ENCODE results near the gene IPMK.

The IPMK gene

GRCh38 chr10:58178811-58179210 lies 88.9 kb downstream of the IPMK start:
- no peak overlapping the region for H3K27ac ChIP-seq
- TF ChIP-seq, protein P1, sequence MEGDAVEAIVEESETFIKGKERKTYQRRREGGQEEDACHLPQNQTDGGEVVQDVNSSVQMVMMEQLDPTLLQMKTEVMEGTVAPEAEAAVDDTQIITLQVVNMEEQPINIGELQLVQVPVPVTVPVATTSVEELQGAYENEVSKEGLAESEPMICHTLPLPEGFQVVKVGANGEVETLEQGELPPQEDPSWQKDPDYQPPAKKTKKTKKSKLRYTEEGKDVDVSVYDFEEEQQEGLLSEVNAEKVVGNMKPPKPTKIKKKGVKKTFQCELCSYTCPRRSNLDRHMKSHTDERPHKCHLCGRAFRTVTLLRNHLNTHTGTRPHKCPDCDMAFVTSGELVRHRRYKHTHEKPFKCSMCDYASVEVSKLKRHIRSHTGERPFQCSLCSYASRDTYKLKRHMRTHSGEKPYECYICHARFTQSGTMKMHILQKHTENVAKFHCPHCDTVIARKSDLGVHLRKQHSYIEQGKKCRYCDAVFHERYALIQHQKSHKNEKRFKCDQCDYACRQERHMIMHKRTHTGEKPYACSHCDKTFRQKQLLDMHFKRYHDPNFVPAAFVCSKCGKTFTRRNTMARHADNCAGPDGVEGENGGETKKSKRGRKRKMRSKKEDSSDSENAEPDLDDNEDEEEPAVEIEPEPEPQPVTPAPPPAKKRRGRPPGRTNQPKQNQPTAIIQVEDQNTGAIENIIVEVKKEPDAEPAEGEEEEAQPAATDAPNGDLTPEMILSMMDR (IDR thresholded peaks at IDR 0.05): no peak
- TF ChIP-seq ZFX (IDR thresholded peaks at IDR 0.05; ENCODE audit: borderline replicate concordance): no peak

DNA sequence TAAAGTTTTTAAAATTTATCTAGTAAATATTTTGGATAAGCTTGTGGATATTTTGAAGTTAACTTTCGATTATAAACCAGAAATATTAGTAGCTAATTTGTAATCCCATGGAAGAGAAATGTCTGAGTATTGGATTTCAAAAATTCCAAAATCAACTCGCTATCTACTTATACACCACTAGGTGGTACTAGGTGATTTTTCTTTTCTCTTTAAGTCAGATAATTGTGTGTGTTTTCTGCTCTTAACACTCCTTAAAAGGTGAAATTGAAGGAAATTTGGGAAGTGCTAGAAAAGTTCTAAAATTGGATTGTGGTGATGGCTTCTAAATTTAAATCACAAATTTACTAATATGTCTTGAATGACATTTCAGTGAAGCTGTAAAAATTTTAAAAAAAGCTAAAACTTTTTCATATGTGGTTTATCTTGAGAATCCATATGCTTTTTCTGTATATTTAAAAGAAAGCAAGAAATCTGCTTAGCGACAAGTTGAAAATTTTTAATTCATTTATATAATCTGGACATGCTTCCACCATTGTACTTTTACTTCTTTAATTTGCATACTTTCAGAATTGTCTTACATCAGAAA lies 90.2 kb downstream of the IPMK start:
- H3K27ac ChIP-seq: no peak overlapping the region
- TF ChIP-seq, protein P1 (IDR thresholded peaks at IDR 0.05): peak; percentile 80
- no peak for TF ChIP-seq ZFX (IDR thresholded peaks at IDR 0.05; ENCODE audit: borderline replicate concordance)

DNA sequence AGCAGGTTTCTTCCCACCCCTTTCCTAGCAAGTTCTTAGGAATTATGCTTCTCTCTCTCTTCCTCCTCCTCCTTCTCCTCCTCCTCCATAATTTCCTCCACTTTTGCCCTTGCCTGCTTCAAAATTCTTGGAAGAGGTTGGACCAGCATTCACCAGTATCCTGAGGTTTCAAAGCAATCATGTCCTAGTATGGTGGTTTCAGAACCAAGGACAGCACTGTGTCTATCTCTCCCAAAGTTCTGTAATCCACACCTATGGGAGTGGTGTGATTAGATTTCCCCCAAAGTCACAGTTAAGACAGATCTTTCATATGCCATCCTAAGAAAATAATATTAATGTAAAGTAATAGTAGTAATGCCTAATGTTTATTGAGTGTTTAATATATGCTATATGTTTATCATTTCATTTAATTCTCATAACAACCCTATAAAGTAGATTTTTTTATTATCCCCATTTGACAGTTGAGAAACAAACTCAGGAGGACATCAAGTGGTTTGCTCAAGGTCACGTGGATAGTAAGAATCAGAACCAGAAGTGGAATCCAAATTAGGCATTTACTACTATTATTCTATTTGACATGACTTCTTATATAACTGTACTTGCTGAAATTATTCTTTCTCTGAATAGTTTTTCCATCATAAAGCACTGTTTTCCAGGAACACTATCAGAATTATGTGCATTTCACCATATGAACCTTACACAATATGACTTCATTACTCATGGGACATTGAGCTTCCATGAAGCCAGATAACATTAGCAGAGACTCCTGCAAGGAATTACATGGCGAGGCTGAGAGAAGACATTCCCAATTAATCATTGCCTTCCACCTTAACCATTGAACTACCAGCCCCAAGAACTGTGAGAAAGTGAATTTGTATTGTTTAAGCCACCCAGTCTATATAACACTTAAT lies 91.4 kb downstream of the IPMK start:
- TF ChIP-seq, protein P1 (IDR thresholded peaks at IDR 0.05): no peak
- TF ChIP-seq ZFX (IDR thresholded peaks at IDR 0.05; ENCODE audit: borderline replicate concordance): no peak
- H3K27ac ChIP-seq: no peak overlapping the region

DNA sequence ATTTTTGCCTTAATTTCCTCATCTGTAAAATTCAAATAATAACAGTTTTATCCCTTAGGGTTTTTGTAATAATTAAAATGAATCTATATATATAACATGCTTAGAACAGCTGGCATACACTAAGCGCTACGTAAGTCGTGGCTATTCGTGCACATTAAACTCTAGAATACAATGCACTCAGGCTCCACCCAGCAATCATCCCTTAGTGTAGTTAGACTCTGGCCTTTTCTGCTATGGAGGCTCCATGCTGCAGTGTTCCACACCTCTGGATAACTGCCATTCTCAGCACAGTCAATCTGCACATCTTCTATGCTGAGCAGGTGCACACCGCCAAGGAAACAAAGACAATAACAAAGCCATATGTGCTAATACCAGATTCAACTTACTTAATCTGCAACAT lies 92.9 kb downstream of the IPMK start:
- TF ChIP-seq ZFX (IDR thresholded peaks at IDR 0.05; ENCODE audit: borderline replicate concordance): no peak
- TF ChIP-seq, protein P1 (IDR thresholded peaks at IDR 0.05): no peak
- no peak overlapping the region for H3K27ac ChIP-seq

- TF ChIP-seq, protein P1 (IDR thresholded peaks at IDR 0.05): no peak
- no peak for TF ChIP-seq ZFX (IDR thresholded peaks at IDR 0.05; ENCODE audit: borderline replicate concordance)
These were observed 94.3 kb downstream of the IPMK start for GRCh38 chr10:58173391-58173790.

DNA sequence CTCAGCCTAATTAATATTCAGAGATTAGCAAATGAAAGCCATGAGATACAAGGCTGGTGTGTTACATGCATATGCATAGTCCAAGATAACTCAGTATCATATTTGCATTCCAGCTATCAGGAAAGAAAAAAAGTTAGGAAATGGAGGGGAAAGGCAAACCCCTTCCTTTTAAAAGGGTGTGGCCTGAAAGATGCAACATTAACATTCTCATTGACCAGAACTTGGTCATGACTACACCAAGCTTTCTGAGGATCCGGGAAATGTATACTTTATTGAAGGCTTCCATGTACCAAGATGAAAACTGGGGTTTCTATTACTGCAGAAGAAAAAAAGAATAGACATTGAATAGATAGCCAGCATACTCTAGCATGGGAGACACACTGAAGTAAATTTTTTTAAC lies 96.5 kb downstream of the IPMK start:
- no peak for TF ChIP-seq ZFX (IDR thresholded peaks at IDR 0.05; ENCODE audit: borderline replicate concordance)
- TF ChIP-seq, protein P1 (IDR thresholded peaks at IDR 0.05): no peak

More at GRCh38 chr10:58173391-58173790, 94.3 kb downstream of the IPMK start:
- H3K27ac ChIP-seq: no peak overlapping the region

DNA sequence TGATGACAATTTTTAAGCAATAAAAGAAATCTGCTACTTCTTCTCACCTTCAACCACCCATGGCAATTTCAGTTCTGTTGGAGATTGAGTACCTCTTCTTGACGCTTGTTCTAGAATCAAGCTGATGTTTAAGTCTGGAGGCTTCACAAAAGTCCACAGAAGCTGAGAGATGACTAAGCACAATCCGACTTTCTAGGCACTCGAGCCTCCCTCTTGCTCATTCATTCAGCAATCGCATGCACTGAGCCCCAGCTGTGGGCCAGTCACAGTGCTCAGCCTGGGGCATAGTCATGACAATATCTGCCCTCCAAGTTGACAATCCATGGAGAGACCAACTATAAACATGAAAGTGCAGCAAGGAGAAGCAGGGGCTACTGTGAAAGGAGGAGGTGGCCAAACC lies 103.2 kb downstream of the IPMK start:
- H3K27ac ChIP-seq: no peak overlapping the region
- TF ChIP-seq, protein P1 (IDR thresholded peaks at IDR 0.05): no peak
- TF ChIP-seq ZFX (IDR thresholded peaks at IDR 0.05; ENCODE audit: borderline replicate concordance): no peak

More for the DNA sequence above, 96.5 kb downstream of the IPMK start:
- no peak overlapping the region for H3K27ac ChIP-seq
